HG03442 (cell line): ENCODE results near the gene MDFIC2.
"Not testable (repeated sequence)": the region's sequence is repeated elsewhere in the genome, so short reads cannot be mapped to it uniquely, and the experiment has no call there.

Source experiments
- ATAC-seq: cut with Tn5 transposase; IDR thresholded peaks from one replicate; pipeline ENCODE4 v1.9.1; 2021; ENCODE audit warnings: mild to moderate bottlenecking, moderate library complexity; ENCODE audit not compliant: unreplicated experiment

MDFIC2 gene

DNA sequence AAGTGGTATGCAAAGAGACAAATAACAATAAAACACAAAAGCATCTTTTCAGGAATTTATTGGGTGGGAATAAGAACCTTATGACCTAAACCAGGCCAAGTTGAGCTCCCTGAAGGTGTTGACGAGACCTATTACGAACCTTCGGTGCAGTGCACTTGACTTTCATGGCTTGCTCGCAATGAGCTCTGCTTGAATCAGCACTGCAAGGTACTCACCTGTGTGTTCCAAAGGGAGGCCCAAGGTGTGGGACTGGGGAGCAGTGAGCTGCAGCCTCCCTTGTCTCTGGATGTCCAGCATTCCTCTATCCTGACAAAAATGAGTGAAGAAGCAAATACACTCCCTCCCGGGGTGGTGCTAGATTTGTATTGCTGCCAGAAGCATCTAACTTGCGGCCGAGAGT is at the start of gene MDFIC2:
MDFIC2 (minus strand) TSS at position 303 of the 400 bp plus-strand sequence. CDS start 665 bp downstream, outside the sequence.
- ATAC-seq: no peak

DNA sequence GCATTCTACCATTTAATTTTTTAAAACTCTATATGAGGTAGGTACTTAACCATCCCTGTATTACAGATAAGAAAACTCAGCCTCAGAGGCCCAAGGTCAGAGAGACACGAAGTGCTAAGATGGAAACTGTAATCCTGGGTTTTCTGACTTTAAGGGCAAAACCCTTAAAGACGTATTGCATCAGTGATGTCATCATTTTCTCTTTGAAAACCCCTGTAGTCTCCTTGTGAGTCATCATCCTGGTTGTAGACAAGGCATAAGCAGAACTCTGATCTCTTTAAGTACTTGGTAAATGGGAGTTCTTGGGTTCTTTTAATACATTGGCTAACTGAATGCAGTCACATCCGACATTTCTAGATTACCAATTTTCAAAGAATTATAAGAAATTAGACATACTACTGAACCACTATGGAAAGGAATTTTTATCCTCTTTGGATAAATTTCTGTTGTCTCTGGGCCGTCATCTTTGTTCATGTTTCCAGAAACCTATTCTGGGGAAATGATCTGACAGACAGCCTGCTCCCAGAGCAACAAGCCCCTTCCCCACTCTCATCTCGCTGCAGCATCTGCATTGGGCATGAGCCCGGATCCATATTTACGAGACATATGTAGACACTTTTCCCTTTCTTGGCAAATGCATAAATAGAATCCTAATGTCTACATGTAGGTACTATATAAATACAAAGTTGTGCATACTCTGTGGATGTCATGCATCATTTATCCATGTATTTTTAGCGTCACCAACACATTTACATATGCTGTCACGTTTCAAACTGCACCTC is 48.7 kb upstream of the MDFIC2 start:
- ATAC-seq: peak; percentile 95

- ATAC-seq: no peak
Measured at GRCh38 chr3:70359711-70360110, 47.3 kb upstream of the MDFIC2 start.

- peak; percentile 34 for ATAC-seq
Measured at GRCh38 chr3:70358978-70359580, 46.6 kb upstream of the MDFIC2 start.

GRCh38 chr3:70352215-70352614 is 39.8 kb upstream of the MDFIC2 start:
- ATAC-seq: no peak

GRCh38 chr3:70342149-70342548 is 29.7 kb upstream of the MDFIC2 start:
- ATAC-seq: no peak

GRCh38 chr3:70336885-70337284 is 24.4 kb upstream of the MDFIC2 start:
- not testable (repeated sequence) for ATAC-seq

DNA sequence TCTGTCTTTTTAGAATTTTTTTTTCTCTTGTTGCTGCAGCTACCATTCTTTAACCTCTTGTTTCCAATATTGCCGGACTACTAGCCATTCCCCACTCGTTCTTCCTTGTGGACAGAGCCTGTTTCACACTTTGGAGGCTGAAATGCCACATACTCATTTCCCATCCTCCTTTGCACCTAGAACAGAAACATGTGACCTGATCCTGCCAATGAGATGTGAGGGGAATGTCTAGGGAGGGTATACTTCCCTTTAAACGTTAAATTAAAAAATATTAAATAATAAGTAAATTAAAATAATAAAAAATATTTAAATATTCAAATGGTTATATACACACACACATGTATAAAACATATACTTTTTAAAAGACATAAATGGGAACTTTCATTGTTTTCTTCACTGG is 20.6 kb upstream of the MDFIC2 start:
- ATAC-seq: no peak

DNA sequence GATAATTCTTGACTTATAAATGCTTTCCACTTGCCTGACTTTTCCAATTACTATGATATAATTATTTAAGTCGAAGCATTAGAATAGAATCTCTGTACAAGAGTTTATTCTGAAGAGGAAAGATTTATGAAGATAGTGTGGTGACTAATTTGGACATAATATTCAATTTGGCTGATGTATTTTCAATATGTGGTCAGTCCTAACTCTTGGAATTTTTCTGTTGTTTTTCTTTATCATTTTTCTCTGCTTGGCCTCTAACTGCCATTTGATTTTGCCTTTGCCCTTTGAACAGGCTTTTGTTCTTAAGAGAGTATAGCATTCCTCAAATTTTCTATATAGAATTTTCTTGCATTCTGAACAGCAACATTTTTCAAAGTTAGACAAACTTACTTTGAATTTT is 2.6 kb upstream of the MDFIC2 start:
- ATAC-seq: no peak

DNA sequence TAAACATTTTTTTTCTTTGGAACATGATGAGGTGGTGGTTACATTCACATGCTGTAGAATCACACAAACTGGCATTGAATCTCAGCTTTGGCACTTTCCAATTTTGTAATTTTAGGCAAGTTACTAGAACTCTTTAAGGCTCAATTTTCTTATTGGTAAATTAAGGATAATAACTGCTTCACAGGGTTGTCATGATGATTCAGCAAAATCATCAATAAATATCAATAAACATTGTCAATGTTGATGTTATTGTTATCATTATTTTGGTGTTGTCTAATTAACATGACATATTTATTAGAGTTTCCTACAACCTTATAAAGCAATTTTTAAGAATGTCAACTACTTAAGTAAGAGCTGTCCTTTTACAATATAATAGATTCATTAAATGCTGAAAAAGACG is 1.6 kb downstream of the MDFIC2 start:
- ATAC-seq: no peak

DNA sequence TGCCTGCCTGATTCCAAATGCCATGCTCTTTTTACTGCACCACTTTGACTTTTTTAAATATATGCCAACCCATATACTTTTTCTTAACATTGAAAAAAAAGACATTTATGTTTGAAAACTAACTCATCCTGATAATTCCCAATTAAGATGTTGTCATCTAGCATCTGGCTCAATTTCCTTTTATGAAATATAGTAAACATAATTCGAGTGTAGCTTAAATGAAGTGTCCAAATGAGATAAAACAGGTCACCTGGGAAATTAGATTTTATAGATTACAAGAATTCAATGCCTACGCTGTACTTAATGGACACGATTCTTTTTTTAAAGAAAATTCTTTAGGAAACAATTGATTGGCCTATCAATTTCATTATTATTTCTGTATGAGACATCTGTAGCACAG is 2.8 kb downstream of the MDFIC2 start:
- ATAC-seq: no peak

DNA sequence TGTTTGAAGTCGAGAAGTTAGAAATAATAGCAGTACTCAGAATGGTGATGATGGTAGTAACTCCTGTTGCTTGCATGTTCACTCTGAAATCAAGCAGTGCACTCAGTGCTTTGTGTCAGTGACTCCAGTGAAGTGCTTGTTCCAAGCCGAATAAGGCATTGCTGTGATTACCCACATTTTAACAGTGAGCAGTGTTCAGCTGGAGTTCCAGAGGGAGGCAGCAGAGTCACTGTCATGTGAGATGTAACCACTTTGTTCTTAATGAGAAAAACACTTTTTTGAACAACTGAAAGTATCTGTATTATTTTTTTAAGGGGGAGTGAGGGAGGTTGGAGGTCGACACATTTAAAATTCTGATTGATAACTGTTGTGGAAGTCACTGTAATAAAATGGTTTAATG is 3.7 kb downstream of the MDFIC2 start:
- no peak for ATAC-seq

DNA sequence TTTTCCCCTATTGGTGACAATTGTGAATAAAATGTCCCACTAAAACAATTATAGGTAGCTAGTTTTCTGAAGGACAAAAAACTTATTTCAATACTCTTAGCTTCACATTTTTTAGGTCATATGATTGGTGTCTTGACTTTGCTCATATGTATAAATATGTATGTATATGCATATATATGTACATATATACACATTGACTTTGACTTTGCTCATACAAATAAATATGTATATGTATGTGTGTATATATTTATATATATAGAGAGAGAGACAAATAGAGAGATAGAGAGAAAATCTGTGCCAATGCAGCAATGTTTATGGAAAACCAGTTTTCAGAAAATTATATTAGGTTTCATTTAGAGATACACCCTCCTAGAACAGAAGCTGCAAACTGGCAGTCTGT is 5.7 kb downstream of the MDFIC2 start:
- ATAC-seq: no peak

DNA sequence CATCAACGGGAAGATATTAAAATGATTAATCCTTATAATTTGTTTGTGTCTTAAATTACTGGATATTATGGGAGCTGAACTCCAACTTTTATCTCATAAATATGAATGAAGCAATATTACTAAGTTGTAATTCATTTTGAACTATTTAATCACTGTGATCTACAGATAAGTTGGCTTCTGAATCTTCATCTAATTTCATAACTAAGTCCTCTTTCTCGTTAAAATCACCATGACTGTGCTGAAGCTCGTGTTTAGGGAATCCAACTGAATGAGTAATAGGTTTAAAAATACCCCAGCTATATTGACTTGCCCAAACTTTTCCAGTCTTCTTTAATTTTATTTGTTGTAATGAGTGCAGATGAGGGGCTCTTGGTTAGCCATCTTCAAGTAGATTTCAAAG is 14.1 kb downstream of the MDFIC2 start:
- ATAC-seq: no peak

GRCh38 chr3:70291097-70291482 is 21.3 kb downstream of the MDFIC2 start:
- ATAC-seq: no peak

- ATAC-seq: not testable (repeated sequence)
Measured at GRCh38 chr3:70290431-70291096, 21.9 kb downstream of the MDFIC2 start.

DNA sequence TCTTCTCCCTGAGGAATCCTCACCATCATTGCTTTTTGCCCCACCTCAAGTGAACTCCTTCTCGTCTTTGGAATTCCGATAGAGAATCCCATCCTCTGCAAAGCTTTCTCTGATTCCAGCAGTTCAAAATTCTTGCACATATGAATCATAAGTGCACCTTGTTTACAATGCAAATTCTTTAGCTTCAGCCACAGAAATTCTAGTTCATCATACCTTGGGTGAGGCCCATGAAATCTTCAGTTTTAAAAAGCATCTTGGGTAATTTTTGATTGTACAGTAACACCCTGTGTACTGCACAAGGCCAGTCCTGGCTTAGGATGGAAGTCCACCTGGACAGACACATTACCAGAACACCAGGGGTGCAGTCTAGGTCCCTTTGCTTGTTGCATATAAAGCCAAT is 30.8 kb downstream of the MDFIC2 start:
- no peak for ATAC-seq

DNA sequence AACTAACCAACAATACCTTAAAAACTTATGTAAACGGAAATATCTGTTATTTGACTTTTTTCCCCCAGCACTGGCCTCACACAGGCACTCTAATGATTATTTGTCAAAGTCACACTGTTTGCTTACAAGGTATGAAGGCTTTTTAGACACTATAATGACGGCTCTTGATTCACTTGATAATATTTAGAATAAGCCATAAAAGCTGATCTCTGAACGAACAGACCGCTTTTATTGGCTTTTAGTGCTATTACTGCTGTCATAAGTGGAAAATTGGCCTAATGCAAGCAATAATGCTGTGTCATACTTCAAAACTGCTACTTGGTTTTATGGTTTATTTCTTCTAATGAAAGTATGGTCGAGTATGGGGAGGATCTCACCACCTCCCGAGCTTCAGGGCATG is 35.1 kb downstream of the MDFIC2 start:
- no peak for ATAC-seq

- ATAC-seq: no peak
Measured at GRCh38 chr3:70276901-70277300, 35.5 kb downstream of the MDFIC2 start.

DNA sequence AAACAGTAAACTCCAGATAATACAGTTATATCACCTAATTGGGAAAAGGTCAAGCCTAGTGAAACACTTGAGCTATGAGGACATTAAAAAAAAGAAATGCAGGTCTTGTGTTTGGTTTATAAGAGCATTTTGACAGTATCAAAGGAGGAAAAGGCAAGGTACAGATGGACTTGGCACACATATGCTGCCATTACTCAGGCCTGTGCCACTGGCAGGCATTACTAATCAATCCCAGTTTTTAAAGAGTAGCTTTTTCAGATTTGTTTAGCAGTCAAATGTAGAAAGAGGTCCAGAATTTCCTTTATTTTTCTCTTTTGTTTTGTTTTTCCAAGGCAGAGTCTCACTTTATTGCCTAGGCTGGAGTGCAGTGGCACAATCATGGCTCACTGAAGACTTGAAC is 38.9 kb downstream of the MDFIC2 start:
- no peak for ATAC-seq

DNA sequence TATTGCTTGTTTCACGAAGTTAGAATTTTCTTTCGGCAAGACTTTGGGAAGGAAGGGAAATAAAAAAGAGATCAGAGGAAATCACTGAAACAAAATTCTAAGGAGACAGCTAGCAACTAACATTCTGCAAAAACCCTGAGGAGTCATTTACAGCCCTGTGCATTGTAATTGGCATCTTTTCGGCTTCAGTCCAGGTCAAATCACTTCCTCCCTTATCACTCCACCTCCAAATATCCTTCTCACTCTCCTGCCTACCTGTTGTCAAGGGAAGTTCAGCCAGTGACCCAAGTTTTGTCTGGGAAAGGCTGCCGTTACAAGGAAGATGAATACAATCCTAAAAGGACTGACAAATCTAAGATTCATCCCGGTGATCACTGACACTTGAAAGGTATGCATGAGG is 39.6 kb downstream of the MDFIC2 start:
- no peak for ATAC-seq

GRCh38 chr3:70264122-70264780 is 48.2 kb downstream of the MDFIC2 start:
- ATAC-seq: no peak
